Left ventricle myocardium superior (tissue), 1 donor: ENCODE measurements around the gene GNG11. TPM values are rescaled to one million over a fixed set of nuclear protein-coding genes. Genes with fewer than 3 reads are reported as not detected.
"Not testable (repeated sequence)": the region's sequence is repeated elsewhere in the genome, so short reads cannot be mapped to it uniquely, and the experiment has no call there.

Source experiments
- ATAC-seq: fragments of 200-7000 bp; cut with Tn5 transposase; one replicate; pipeline ENCODE4 v1.9.1; 2020; ENCODE audit warnings: mild to moderate bottlenecking, moderate library complexity
- DNase-seq: peaks from one replicate; pipeline ENCODE4 v3.0.0-alpha.2; 2020
- intact Hi-C: fragments of 100-400 bp; cut with micrococcal nuclease; formaldehyde crosslinking; loops from one replicate; pipeline ENCODE4 v1.11.0; 2022
- total RNA-seq: library from RNA; stranded (reverse); fragmentation: NEBNext Ultra II Directional; extraction: Animal tissue kit (Norgen Biotek cat#: 25700); gene quantifications from one replicate; pipeline ENCODE4 v1.2.1, GENCODE V29; 2021
- donor health status: DM: no; HTN: yes; CAD: no; lungs with severe emphysema.

Gene GNG11
- total RNA-seq, 1 donor from 2014 or later, result 20.3 TPM

GRCh38 chr7:93910076-93910994 lies 11.2 kb upstream of the GNG11 start:
- intact Hi-C loops, result no loop called here

GRCh38 chr7:93911242-93911641 lies 10.3 kb upstream of the GNG11 start:
- intact Hi-C loops, DNase-seq: not testable (repeated sequence)
- ATAC-seq, result peak; percentile 77

More at GRCh38 chr7:93910076-93910994, 11.2 kb upstream of the GNG11 start:
- ATAC-seq (peak; percentile 79), DNase-seq (peak; percentile 33)

GRCh38 chr7:93911661-93912060 lies 9.9 kb upstream of the GNG11 start:
- DNase-seq, ATAC-seq, intact Hi-C loops: not testable (repeated sequence)

GRCh38 chr7:93913197-93913596 lies 8.3 kb upstream of the GNG11 start:
- intact Hi-C loops, result no loop called here
- ATAC-seq, result no peak

GRCh38 chr7:93914581-93915066 lies 6.9 kb upstream of the GNG11 start:
- ATAC-seq (peak; percentile 67), DNase-seq (no peak)
- intact Hi-C loops, result no loop called here

More at GRCh38 chr7:93913197-93913596, 8.3 kb upstream of the GNG11 start:
- no peak for DNase-seq

- peak; percentile 79 for ATAC-seq
- intact Hi-C loops, DNase-seq: not testable (repeated sequence)
Observed at GRCh38 chr7:93915206-93915842, 6.2 kb upstream of the GNG11 start.

- ATAC-seq, intact Hi-C loops, DNase-seq: not testable (repeated sequence)
Observed at GRCh38 chr7:93915888-93916287, 5.6 kb upstream of the GNG11 start.

GRCh38 chr7:93916315-93916714 lies 5.2 kb upstream of the GNG11 start:
- intact Hi-C loops, DNase-seq, ATAC-seq: not testable (repeated sequence)

- intact Hi-C loops, result no loop called here
- DNase-seq (no peak), ATAC-seq (no peak)
Observed at GRCh38 chr7:93920496-93921182, 896 bp upstream of the GNG11 start.

GRCh38 chr7:93921186-93921585 lies 349 bp upstream of the GNG11 start:
- intact Hi-C loops, result no loop called here
- DNase-seq (no peak), ATAC-seq (no peak)

GRCh38 chr7:93923296-93923695 lies 1.8 kb downstream of the GNG11 start:
- intact Hi-C loops, result no loop called here
- DNase-seq (no peak), ATAC-seq (peak; percentile 3)

- ATAC-seq, result no peak
- intact Hi-C loops, result no loop called here
- DNase-seq, result no peak
Observed at GRCh38 chr7:93923942-93924341, 2.4 kb downstream of the GNG11 start.

GRCh38 chr7:93926800-93927199 lies 5.3 kb downstream of the GNG11 start:
- ATAC-seq, result peak; percentile 64
- intact Hi-C loops, result no loop called here
- no peak for DNase-seq

GRCh38 chr7:93927585-93927984 lies 6.0 kb downstream of the GNG11 start:
- intact Hi-C loops, result no loop called here
- ATAC-seq, result peak; percentile 74
- no peak for DNase-seq

GRCh38 chr7:93931655-93932054 lies 10.1 kb downstream of the GNG11 start:
- no peak for DNase-seq
- no peak for ATAC-seq
- intact Hi-C loops, result no loop called here

- intact Hi-C loops, result no loop called here
- DNase-seq (no peak), ATAC-seq (no peak)
Observed at GRCh38 chr7:93933156-93933555, 11.6 kb downstream of the GNG11 start.

- DNase-seq, result no peak
- intact Hi-C loops, result no loop called here
- no peak for ATAC-seq
Observed at GRCh38 chr7:93935102-93935501, 13.6 kb downstream of the GNG11 start.

GRCh38 chr7:93937818-93938217 lies 16.3 kb downstream of the GNG11 start:
- ATAC-seq, result no peak
- DNase-seq, result no peak
- intact Hi-C loops, result no loop called here

GRCh38 chr7:93938293-93938692 lies 16.8 kb downstream of the GNG11 start:
- no peak for ATAC-seq
- intact Hi-C loops, result no loop called here
- DNase-seq, result no peak
